ENCODE results near the gene FREM2.

DNA sequence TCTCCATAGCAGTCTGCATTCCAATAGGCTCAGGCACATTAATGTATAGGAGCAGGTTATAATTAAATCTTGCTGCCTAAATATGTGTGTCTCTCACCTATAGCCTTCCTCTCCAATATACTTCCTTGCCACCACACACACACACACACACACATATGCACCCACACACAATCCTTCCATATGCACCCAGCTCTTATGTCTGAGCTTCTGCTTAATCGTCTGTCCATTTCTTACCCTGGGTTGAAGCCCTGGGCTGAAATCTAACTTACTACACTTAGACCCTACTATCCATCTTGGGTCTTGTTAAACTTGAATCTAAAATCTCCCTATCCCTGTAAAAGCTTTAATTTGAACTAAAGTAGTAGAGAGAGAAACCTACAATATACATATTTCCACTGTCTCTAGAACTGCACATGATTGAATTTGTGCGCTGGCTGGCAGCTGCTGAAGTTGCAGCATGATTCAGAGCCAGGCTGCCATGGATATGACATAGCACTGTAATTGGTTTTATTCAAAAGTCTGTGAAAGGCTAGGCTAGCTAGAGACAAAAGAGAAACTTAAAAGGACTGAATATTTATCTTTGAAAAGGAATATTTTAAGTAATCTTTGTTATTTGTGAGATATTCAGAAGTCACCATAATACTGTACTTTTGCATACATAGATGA lies 25.7 kb upstream of the FREM2 start:
- TF ChIP-seq, protein P1, sequence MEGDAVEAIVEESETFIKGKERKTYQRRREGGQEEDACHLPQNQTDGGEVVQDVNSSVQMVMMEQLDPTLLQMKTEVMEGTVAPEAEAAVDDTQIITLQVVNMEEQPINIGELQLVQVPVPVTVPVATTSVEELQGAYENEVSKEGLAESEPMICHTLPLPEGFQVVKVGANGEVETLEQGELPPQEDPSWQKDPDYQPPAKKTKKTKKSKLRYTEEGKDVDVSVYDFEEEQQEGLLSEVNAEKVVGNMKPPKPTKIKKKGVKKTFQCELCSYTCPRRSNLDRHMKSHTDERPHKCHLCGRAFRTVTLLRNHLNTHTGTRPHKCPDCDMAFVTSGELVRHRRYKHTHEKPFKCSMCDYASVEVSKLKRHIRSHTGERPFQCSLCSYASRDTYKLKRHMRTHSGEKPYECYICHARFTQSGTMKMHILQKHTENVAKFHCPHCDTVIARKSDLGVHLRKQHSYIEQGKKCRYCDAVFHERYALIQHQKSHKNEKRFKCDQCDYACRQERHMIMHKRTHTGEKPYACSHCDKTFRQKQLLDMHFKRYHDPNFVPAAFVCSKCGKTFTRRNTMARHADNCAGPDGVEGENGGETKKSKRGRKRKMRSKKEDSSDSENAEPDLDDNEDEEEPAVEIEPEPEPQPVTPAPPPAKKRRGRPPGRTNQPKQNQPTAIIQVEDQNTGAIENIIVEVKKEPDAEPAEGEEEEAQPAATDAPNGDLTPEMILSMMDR (conservative IDR thresholded peaks at IDR 0.05; ENCODE audit: low read length), result no peak
- TF ChIP-seq EZH2phosphoT487 (IDR thresholded peaks at IDR 0.05; ENCODE audit: borderline replicate concordance, low read depth, low read length), result no peak

Measured in OCI-LY7 (cell line).